H1 (cell line): Measurements from ENCODE around the gene NFATC1. TPM values are rescaled to one million over a fixed set of nuclear protein-coding genes. Genes with fewer than 3 reads are reported as not detected.

ENCODE experiments used
- CTCF ChIA-PET: fragments of 300-600 bp; sonication (Branson Sonifier 250); formaldehyde crosslinking; loops from one replicate; lab custom pipeline; 2021; ENCODE audit not compliant: partially characterized antibody; lab: Charles Lee
- POLR2A ChIA-PET: fragments of 300-600 bp; sonication (Branson Sonifier 250); formaldehyde crosslinking; loops from one replicate; lab custom pipeline; 2021; ENCODE audit warnings: inconsistent platforms; ENCODE audit not compliant: partially characterized antibody; lab: Charles Lee
- DNase-seq, 2 experiments: peaks; one replicate each; pipeline versions ENCODE4 v3.0.0 to v3.0.0-alpha.2; 2010 to 2022; ENCODE audit warnings: low spot score in 2 of 2, low read depth in 1 of 2, mixed read lengths in 1 of 2
- FAIRE-seq: peaks from 2 replicates; lab custom pipeline; 2011; peaks lifted over from hg19 to GRCh38; lab: Jason Lieb, UNC
- H2AFZ ChIP-seq: 2 replicates; pipeline ENCODE4 v1.8.1; 2012; ENCODE audit warnings: low read length, inconsistent platforms
- H2AK5ac ChIP-seq: 2 replicates; pipeline ENCODE4 v1.6.1; 2013; ENCODE audit warnings: low read depth, low read length
- H2BK120ac ChIP-seq: replicated peaks from 2 replicates; pipeline ENCODE3; 2013; ENCODE audit warnings: low read depth, low read length, inconsistent platforms
- H2BK12ac ChIP-seq: 2 replicates; pipeline ENCODE4 v1.6.1; 2013; ENCODE audit warnings: low read depth, low read length
- H2BK15ac ChIP-seq: 2 replicates; pipeline ENCODE4 v1.6.1; 2013; ENCODE audit warnings: low read length
- H2BK20ac ChIP-seq: 2 replicates; pipeline ENCODE4 v1.6.1; 2013; ENCODE audit warnings: low read length
- H2BK5ac ChIP-seq: 2 replicates; pipeline ENCODE4 v1.6.1; 2013; ENCODE audit warnings: low read depth, low read length
- H3K14ac ChIP-seq: 2 replicates; pipeline ENCODE4 v1.6.1; 2013; ENCODE audit warnings: inconsistent platforms; ENCODE audit not compliant: insufficient read length
- H3K18ac ChIP-seq: 2 replicates; pipeline ENCODE4 v1.6.1; 2013; ENCODE audit warnings: low read length; ENCODE audit errors: extremely low read depth
- H3K23ac ChIP-seq: 2 replicates; pipeline ENCODE4 v1.6.1; 2013; ENCODE audit warnings: inconsistent platforms; ENCODE audit not compliant: insufficient read length
- H3K23me2 ChIP-seq: 2 replicates; pipeline ENCODE4 v1.6.1; 2013; ENCODE audit warnings: low read depth, low read length
- H3K27ac ChIP-seq: 2 replicates; pipeline ENCODE4 v1.6.1; 2011; ENCODE audit warnings: low read depth, low read length, inconsistent platforms
- H3K27me3 ChIP-seq, 4 experiments: replicated peaks in 1 of 4; 1 replicate in 1 of 4; 2 replicates in 3 of 4; pipeline versions ENCODE4 v1.6.1 to v1.8.1; 2011 to 2013; ENCODE audit warnings: low read length in 3 of 4, mild to moderate bottlenecking in 3 of 4, inconsistent platforms in 2 of 4, mixed read lengths in 2 of 4, moderate library complexity in 1 of 4; ENCODE audit not compliant: control insufficient read depth in 3 of 4, insufficient read depth in 3 of 4; ENCODE audit errors: extremely low read depth in 1 of 4
- H3K36me3 ChIP-seq, 4 experiments: 2 replicates each; pipeline versions ENCODE4 v1.6.1 to v1.8.1; 2011 to 2013; ENCODE audit warnings: mild to moderate bottlenecking in 4 of 4, low read length in 3 of 4, moderate library complexity in 2 of 4, control low read depth in 1 of 4, inconsistent platforms in 1 of 4; ENCODE audit not compliant: insufficient read depth in 4 of 4, control insufficient read depth in 2 of 4
- H3K4ac ChIP-seq: replicated peaks from 2 replicates; pipeline ENCODE3; 2013; ENCODE audit warnings: low read length, low read depth, mixed read lengths, inconsistent platforms; ENCODE audit not compliant: insufficient read length
- H3K4me1 ChIP-seq, 4 experiments: replicated peaks in 1 of 4; 1 replicate in 1 of 4; 2 replicates in 3 of 4; pipeline versions ENCODE4 v1.6.1 to v1.8.1; 2011 to 2013; ENCODE audit warnings: low read length in 3 of 4, inconsistent platforms in 2 of 4, mixed read lengths in 1 of 4; ENCODE audit not compliant: insufficient read depth in 4 of 4, control insufficient read depth in 3 of 4
- H3K4me2 ChIP-seq, 2 experiments: 2 replicates each; pipeline versions ENCODE4 v1.6.1 to v1.8.1; 2011 to 2013; ENCODE audit warnings: low read depth in 2 of 2, low read length in 2 of 2, control low read depth in 1 of 2, inconsistent platforms in 1 of 2, mild to moderate bottlenecking in 1 of 2; ENCODE audit not compliant: insufficient read depth in 1 of 2
- H3K4me3 ChIP-seq, 4 experiments: fragments of 200-600, 300-600 bp in 1 of 4; sonication (generic), shearing (Covaris generic), sonication (Bioruptor Twin) in 1 of 4; 2 replicates each; pipeline versions ENCODE4 v1.5.1 to v1.8.1; 2011 to 2016; ENCODE audit warnings: low read length in 4 of 4, low read depth in 3 of 4, control low read depth in 2 of 4, inconsistent platforms in 2 of 4, mild to moderate bottlenecking in 2 of 4, mixed read lengths in 1 of 4, moderate library complexity in 1 of 4; ENCODE audit not compliant: insufficient read depth in 2 of 4; ENCODE audit errors: extremely low read depth in 1 of 4
- H3K56ac ChIP-seq: replicated peaks from 2 replicates; pipeline ENCODE3; 2013; ENCODE audit warnings: low read depth, mild to moderate bottlenecking, mixed read lengths, low read length, inconsistent platforms; ENCODE audit not compliant: insufficient read length
- H3K79me1 ChIP-seq: 2 replicates; pipeline ENCODE4 v1.6.1; 2013; ENCODE audit warnings: low read depth, low read length, control low read depth
- H3K79me2 ChIP-seq, 2 experiments: 2 replicates each; pipeline versions ENCODE4 v1.6.1 to v1.8.1; 2012 to 2013; ENCODE audit warnings: low read length in 2 of 2, mild to moderate bottlenecking in 2 of 2, inconsistent platforms in 1 of 2; ENCODE audit not compliant: insufficient read depth in 2 of 2, control insufficient read depth in 1 of 2
- H3K9ac ChIP-seq, 4 experiments: replicated peaks in 1 of 4; 1 replicate in 1 of 4; 2 replicates in 3 of 4; pipeline versions ENCODE4 v1.6.1 to v1.8.1; 2011 to 2013; ENCODE audit warnings: low read depth in 3 of 4, low read length in 3 of 4, control low read depth in 2 of 4, mild to moderate bottlenecking in 2 of 4, moderate library complexity in 2 of 4, inconsistent platforms in 1 of 4; ENCODE audit errors: extremely low read depth in 1 of 4
- H3K9me3 ChIP-seq, 2 experiments: 2 replicates each; pipeline versions ENCODE4 v1.6.1 to v1.8.1; 2012 to 2013; ENCODE audit warnings: mild to moderate bottlenecking in 2 of 2, moderate library complexity in 2 of 2, control low read depth in 1 of 2, inconsistent platforms in 1 of 2, low read depth in 1 of 2, low read length in 1 of 2, mixed read lengths in 1 of 2; ENCODE audit not compliant: insufficient read depth in 2 of 2
- H4K20me1 ChIP-seq, 2 experiments: replicated peaks in 1 of 2; 2 replicates each; pipeline versions ENCODE3 to v1.8.1; 2011 to 2013; ENCODE audit warnings: inconsistent platforms in 2 of 2, low read length in 2 of 2, mild to moderate bottlenecking in 1 of 2; ENCODE audit not compliant: insufficient read depth in 2 of 2, control insufficient read depth in 1 of 2
- H4K5ac ChIP-seq: 2 replicates; pipeline ENCODE4 v1.6.1; 2013; ENCODE audit warnings: low read length, low read depth, mixed read lengths, inconsistent platforms; ENCODE audit not compliant: insufficient read length
- H4K8ac ChIP-seq: 2 replicates; pipeline ENCODE4 v1.8.0; 2013; ENCODE audit warnings: mild to moderate bottlenecking, moderate library complexity, low read length, inconsistent platforms; ENCODE audit not compliant: insufficient read depth; ENCODE audit errors: extremely low read depth
- H4K91ac ChIP-seq: replicated peaks from 2 replicates; pipeline ENCODE3; 2013; ENCODE audit warnings: low read length, mixed read lengths, inconsistent platforms; ENCODE audit not compliant: insufficient read length
- JUN ChIP-seq: IDR thresholded peaks from 2 replicates; pipeline ENCODE4 v1.6.1; 2011; ENCODE audit warnings: low read depth, mild to moderate bottlenecking, improper control_type of control experiment, low read length
- TBP ChIP-seq: IDR thresholded peaks from 2 replicates; pipeline ENCODE4 v1.6.1; 2011; ENCODE audit warnings: low read depth, low read length, improper control_type of control experiment
- TCF12 ChIP-seq: IDR thresholded peaks from 2 replicates; pipeline ENCODE4 v1.6.1; 2011; ENCODE audit warnings: low read depth, mild to moderate bottlenecking, low read length
- whole genome bisulfite sequencing, 2 experiments: shearing (Covaris generic) in 1 of 2; methylation state at CpG; one replicate each; pipeline versions ENCODE4 v1.1.6 to v1.1.7; 2013 to 2015; ENCODE audit warnings: low lambda C conversion rate in 2 of 2, mixed read lengths in 2 of 2, inconsistent platforms in 1 of 2, low coverage in 1 of 2, missing lambda C conversion rate in 1 of 2; ENCODE audit not compliant: insufficient replicate concordance in 2 of 2, insufficient coverage in 1 of 2, insufficient read length in 1 of 2; ENCODE audit errors: extremely low coverage in 1 of 2, missing lambda C conversion rate in 1 of 2; 5-methylcytosine and 5-hydroxymethylcytosine counted together
- polyA plus RNA-seq, 7 experiments: library from polyadenylated mRNA; depleted of rRNA in 3 of 7; stranded (reverse) in 5 of 7; unstranded in 2 of 7; fragments of >200 nt in 5 of 7; fragments of 200-250 nt in 2 of 7; gene quantifications; 1 replicate in 5 of 7; 2 replicates in 1 of 7; 4 replicates in 1 of 7; pipeline versions ENCODE4 v1.2.1 to v1.2.3, GENCODE V29; 2011 to 2013; ENCODE audit warnings: missing spikeins in 2 of 7, mixed read lengths in 2 of 7
- total RNA-seq: library from RNA; stranded (reverse); fragmentation: NEBNext Ultra II Directional; extraction: Animal tissue kit (Norgen Biotek cat#: 25700); gene quantifications from 2 replicates; pipeline ENCODE4 v1.2.1, GENCODE V29; 2021

The NFATC1 gene
- total and polyA plus RNA-seq, 2 of the 8 experiments (the other 6 are each of a cell fraction or from before 2014, with no cell fraction given), result 2.0 to 6.6 TPM

DNA sequence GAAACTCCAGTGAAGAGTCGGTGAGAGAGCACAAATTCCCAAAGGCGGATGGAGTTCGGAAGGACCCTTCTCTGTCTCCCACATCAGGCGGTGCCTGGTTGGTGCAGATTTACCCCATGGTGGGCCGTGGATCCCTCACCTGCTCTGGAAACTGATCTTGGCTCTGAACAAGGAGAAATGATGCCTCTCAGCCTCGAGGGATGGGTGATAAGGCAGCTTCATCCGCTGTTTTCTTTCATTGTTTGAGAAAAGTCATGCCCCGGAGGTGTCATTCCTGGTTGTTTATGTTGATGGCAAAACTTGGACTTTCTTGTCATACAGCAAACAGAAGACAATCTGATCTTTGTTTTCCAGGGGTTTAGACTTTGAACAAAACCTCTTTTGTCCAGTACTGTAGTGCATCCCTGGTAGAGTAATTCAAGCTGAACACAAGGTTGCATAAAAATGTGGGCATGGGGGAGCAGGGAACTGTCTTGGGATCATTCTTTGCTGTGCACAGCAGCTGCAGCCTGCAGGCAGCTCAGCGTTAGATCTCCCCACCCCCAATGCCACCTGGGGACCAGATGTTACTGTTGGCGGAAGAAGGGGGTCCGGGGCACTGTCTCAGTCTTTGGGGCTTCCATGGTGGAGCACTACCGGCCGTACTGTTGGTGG lies 81.3 kb downstream of the NFATC1 start:
- H3K23ac ChIP-seq, result no peak overlapping the region
- H2BK5ac ChIP-seq, result no peak overlapping the region
- no peak overlapping the region for H4K91ac ChIP-seq
- H4K5ac ChIP-seq, result no peak overlapping the region
- H3K4me1 ChIP-seq, result no peaks in the 10 kb centered on the region
- H4K8ac ChIP-seq, result no peak overlapping the region
- H3K9ac ChIP-seq, result no peak overlapping the region
- no peak overlapping the region for H2BK12ac ChIP-seq
- no peak overlapping the region for H3K4me3 ChIP-seq
- H2AK5ac ChIP-seq, result no peak overlapping the region
- no peak for FAIRE-seq
- POLR2A ChIA-PET, result no interaction called here
- no peaks in the 10 kb centered on the region for H4K20me1 ChIP-seq
- no peak overlapping the region for H2BK20ac ChIP-seq
- H3K79me2 ChIP-seq, result no peaks in the 10 kb centered on the region
- no peaks in the 10 kb centered on the region; a peak in 1 of 4 replicates for H3K9me3 ChIP-seq
- no peaks in the 10 kb centered on the region for H3K23me2 ChIP-seq
- no peak overlapping the region for H3K4ac ChIP-seq
- H3K56ac ChIP-seq, result no peak overlapping the region
- CTCF ChIA-PET, result no interaction called here
- TF ChIP-seq TBP, result no peak
- no peak for TF ChIP-seq TCF12
- no peak for TF ChIP-seq JUN
- H3K27ac ChIP-seq, result no peak overlapping the region
- H3K27me3 ChIP-seq, result no peaks in the 10 kb centered on the region
- no peaks in the 10 kb centered on the region for H3K36me3 ChIP-seq
- DNase-seq, result no peak
- no peak overlapping the region for H2BK120ac ChIP-seq
- no peaks in the 10 kb centered on the region for H3K79me1 ChIP-seq
- H3K18ac ChIP-seq, result no peak overlapping the region
- no peak overlapping the region for H3K14ac ChIP-seq
- no peak overlapping the region for H2AFZ ChIP-seq
- H3K4me2 ChIP-seq, result no peak overlapping the region
- WGBS, 2 experiments, result 88% methylated on average over 13 of the region's 13 CpGs; no CpG with 5 or more reads in 1 of the 2 experiments
- H2BK15ac ChIP-seq, result no peak overlapping the region
